ENCODE measurements around the gene LENEP. TPM values are rescaled to one million over a fixed set of nuclear protein-coding genes. Genes with fewer than 3 reads are reported as not detected.

LENEP gene
- not detected for total RNA-seq

GRCh38 chr1:154993572-154994268, at the start of gene LENEP:
TSS of gene LENEP (plus strand) at chr1:154993586. CDS start at chr1:154993608, 22 bp downstream.
- H3K27ac ChIP-seq, result no peak within 1 kb of the TSS
- intact Hi-C loops (cut with DNase I), result no loop called here
- TF ChIP-seq POLR2A (IDR thresholded peaks at IDR 0.05) (no peak), CTCF (IDR thresholded peaks at IDR 0.05) (no peak), POLR2AphosphoS5 (IDR thresholded peaks at IDR 0.05; ENCODE audit: insufficient read depth in 1 of 2, low read depth in 1 of 2) (no peak)
- DNase-seq (ENCODE audit: extremely low spot score in 2 of 2), result no peak
- no peaks in the 10 kb centered on the region for H3K9me3 ChIP-seq
- no peak within 1 kb of the TSS for H3K4me3 ChIP-seq
- peaks cover 15% of the 10 kb centered on the region for H3K4me1 ChIP-seq
- H3K27me3 ChIP-seq, result no peaks in the 10 kb centered on the region
- peaks cover 0 to 13% of the 10 kb centered on the region in 2 donors for H3K36me3 ChIP-seq

GRCh38 chr1:154943649-154944400, 49.6 kb upstream of the LENEP start:
- H3K27ac ChIP-seq, result peak overlapping the region; percentile 99
- H3K9me3 ChIP-seq, result no peaks in the 10 kb centered on the region
- H3K4me1 ChIP-seq, result peaks cover 56% of the 10 kb centered on the region

GRCh38 chr1:154944401-154945159, 48.8 kb upstream of the LENEP start:
- Histone ChIP-seq H3K9me3 (no peaks in the 10 kb centered on the region), H3K4me3 (no peak overlapping the region), H3K36me3 (peaks cover 0 to 19% of the 10 kb centered on the region in 2 donors), H3K27me3 (no peaks in the 10 kb centered on the region), H3K4me1 (peaks cover 49% of the 10 kb centered on the region), H3K27ac (peak overlapping the region; percentile 99)
- no peak for DNase-seq (ENCODE audit: extremely low spot score in 2 of 2)
- no peak for TF ChIP-seq POLR2AphosphoS5 (IDR thresholded peaks at IDR 0.05; ENCODE audit: insufficient read depth in 1 of 2, low read depth in 1 of 2)
- no peak for TF ChIP-seq POLR2A (IDR thresholded peaks at IDR 0.05)
- no peak for TF ChIP-seq CTCF (IDR thresholded peaks at IDR 0.05)
- intact Hi-C loops (cut with DNase I), result no loop called here

More at GRCh38 chr1:154943649-154944400, 49.6 kb upstream of the LENEP start:
- intact Hi-C loops (cut with DNase I), result no loop called here
- TF ChIP-seq CTCF (IDR thresholded peaks at IDR 0.05) (peak in 2 of 3 experiments; percentile 49 to 54), POLR2AphosphoS5 (IDR thresholded peaks at IDR 0.05; ENCODE audit: insufficient read depth in 1 of 2, low read depth in 1 of 2) (peak in 1 of 2 donors; percentile 10), POLR2A (IDR thresholded peaks at IDR 0.05) (no peak)
- no peak overlapping the region for H3K4me3 ChIP-seq
- no peaks in the 10 kb centered on the region for H3K27me3 ChIP-seq
- peaks cover 0 to 19% of the 10 kb centered on the region in 2 donors for H3K36me3 ChIP-seq
- no peak for DNase-seq (ENCODE audit: extremely low spot score in 2 of 2)

GRCh38 chr1:154945160-154945961, 48.0 kb upstream of the LENEP start:
- H3K9me3 ChIP-seq, result no peaks in the 10 kb centered on the region
- H3K4me1 ChIP-seq, result peaks cover 41% of the 10 kb centered on the region
- peaks cover 0 to 19% of the 10 kb centered on the region in 2 donors for H3K36me3 ChIP-seq
- H3K27ac ChIP-seq, result no peak overlapping the region
- DNase-seq (ENCODE audit: extremely low spot score in 2 of 2), result no peak
- no peak overlapping the region for H3K4me3 ChIP-seq
- no peaks in the 10 kb centered on the region for H3K27me3 ChIP-seq
- TF ChIP-seq CTCF (IDR thresholded peaks at IDR 0.05) (no peak), POLR2A (IDR thresholded peaks at IDR 0.05) (no peak), POLR2AphosphoS5 (IDR thresholded peaks at IDR 0.05; ENCODE audit: insufficient read depth in 1 of 2, low read depth in 1 of 2) (no peak)
- intact Hi-C loops (cut with DNase I), result no loop called here

All from vagina (tissue), 2 donors.